Neural progenitor cell (in vitro differentiated cells): Measurements from ENCODE around the gene ADAMTS18.

Source experiments
- EZH2 ChIP-seq: fragments of 200-600 bp; sonication (generic); IDR thresholded peaks from 2 replicates; pipeline ENCODE4 v1.6.1; 2017; ENCODE audit warnings: antibody characterized with exemption, mild to moderate bottlenecking, moderate library complexity
- EZH2phosphoT487 ChIP-seq: fragments of 200-600 bp; sonication (generic); IDR thresholded peaks from 2 replicates; pipeline ENCODE4 v1.6.1; 2017; ENCODE audit warnings: antibody characterized with exemption
- TF ChIP-seq, protein P1 (sequence below): fragments of 200-600 bp; sonication (generic); IDR thresholded peaks from 2 replicates; pipeline ENCODE4 v1.5.1; 2017; ENCODE audit warnings: antibody characterized with exemption, mild to moderate bottlenecking

DNA sequence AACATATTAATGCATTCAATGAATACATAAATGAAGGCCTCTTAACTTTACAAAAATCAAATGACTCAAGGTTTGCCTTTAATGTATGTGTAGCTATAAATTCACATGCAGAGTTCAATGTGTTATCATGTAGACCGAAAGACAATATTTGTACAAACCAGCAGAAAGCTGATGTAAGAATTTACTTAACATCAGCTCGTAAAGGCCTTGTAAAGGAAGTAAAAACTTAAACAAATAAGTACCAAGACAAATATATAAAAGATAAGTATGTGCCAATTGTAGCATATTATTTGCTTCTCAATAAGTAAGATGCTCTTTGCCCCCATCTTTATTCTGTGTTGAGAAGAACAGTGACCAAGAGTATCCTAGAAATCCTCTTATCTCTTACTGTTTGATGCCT is 130.0 kb downstream of the ADAMTS18 start:
- TF ChIP-seq, protein P1, sequence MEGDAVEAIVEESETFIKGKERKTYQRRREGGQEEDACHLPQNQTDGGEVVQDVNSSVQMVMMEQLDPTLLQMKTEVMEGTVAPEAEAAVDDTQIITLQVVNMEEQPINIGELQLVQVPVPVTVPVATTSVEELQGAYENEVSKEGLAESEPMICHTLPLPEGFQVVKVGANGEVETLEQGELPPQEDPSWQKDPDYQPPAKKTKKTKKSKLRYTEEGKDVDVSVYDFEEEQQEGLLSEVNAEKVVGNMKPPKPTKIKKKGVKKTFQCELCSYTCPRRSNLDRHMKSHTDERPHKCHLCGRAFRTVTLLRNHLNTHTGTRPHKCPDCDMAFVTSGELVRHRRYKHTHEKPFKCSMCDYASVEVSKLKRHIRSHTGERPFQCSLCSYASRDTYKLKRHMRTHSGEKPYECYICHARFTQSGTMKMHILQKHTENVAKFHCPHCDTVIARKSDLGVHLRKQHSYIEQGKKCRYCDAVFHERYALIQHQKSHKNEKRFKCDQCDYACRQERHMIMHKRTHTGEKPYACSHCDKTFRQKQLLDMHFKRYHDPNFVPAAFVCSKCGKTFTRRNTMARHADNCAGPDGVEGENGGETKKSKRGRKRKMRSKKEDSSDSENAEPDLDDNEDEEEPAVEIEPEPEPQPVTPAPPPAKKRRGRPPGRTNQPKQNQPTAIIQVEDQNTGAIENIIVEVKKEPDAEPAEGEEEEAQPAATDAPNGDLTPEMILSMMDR, result no peak
- no peak for TF ChIP-seq EZH2
- TF ChIP-seq EZH2phosphoT487, result no peak
